Breast epithelium (tissue), 4 donors: ENCODE results near the gene C19orf25. TPM values are rescaled to one million over a fixed set of nuclear protein-coding genes. Genes with fewer than 3 reads are reported as not detected.

Source experiments
- DNase-seq, 2 donors: peaks; one replicate each; pipeline ENCODE4 v3.0.0-alpha.2; 2019; ENCODE audit warnings: low spot score in 2 of 2
- H3K27ac ChIP-seq, 2 donors: fragments of 200-600 bp; sonication (generic) in 1 of 2; one replicate each; pipeline ENCODE4 v1.5.1; 2016 to 2019; ENCODE audit warnings: mild to moderate bottlenecking in 1 of 2
- H3K27me3 ChIP-seq, 2 donors: fragments of 200-600 bp; sonication (generic) in 1 of 2; one replicate each; pipeline versions ENCODE4 v1.5.1 to v1.6.0; 2017 to 2019; ENCODE audit warnings: control low read depth in 1 of 2, mild to moderate bottlenecking in 1 of 2
- H3K36me3 ChIP-seq: fragments of 200-600 bp; one replicate; pipeline ENCODE4 v1.5.1; 2019
- H3K4me1 ChIP-seq, 2 donors: fragments of 200-600 bp; sonication (generic); one replicate each; pipeline ENCODE4 v1.5.1; 2016 to 2019; ENCODE audit warnings: control low read depth in 1 of 2
- H3K4me3 ChIP-seq, 3 donors: fragments of 200-600 bp; sonication (generic); 1 replicate in 2 of 3; 2 replicates in 1 of 3; pipeline ENCODE4 v1.5.1; 2016 to 2019; ENCODE audit warnings: mild to moderate bottlenecking in 3 of 3, moderate library complexity in 2 of 3
- H3K9me3 ChIP-seq, 2 donors: fragments of 200-600 bp; sonication (generic) in 1 of 2; one replicate each; pipeline ENCODE4 v1.5.1; 2016 to 2019; ENCODE audit warnings: control low read depth in 1 of 2
- CTCF ChIP-seq, 3 donors: fragments of 450-650 bp; IDR thresholded peaks; one replicate each; pipeline ENCODE4 v1.5.1; 2016 to 2017; ENCODE audit warnings: antibody characterized with exemption in 3 of 3, mild to moderate bottlenecking in 3 of 3, moderate library complexity in 3 of 3
- POLR2A ChIP-seq: fragments of 450-650 bp; IDR thresholded peaks from one replicate; pipeline ENCODE4 v1.6.1; 2016; ENCODE audit warnings: antibody characterized with exemption, mild to moderate bottlenecking, moderate library complexity
- POLR2AphosphoS5 ChIP-seq, 3 donors: sonication (generic); formaldehyde crosslinking; IDR thresholded peaks; one replicate each; pipeline ENCODE4 v1.6.1; 2017; ENCODE audit warnings: antibody characterized with exemption in 3 of 3
- intact Hi-C: fragments of 100-400 bp; cut with DNase I; formaldehyde crosslinking; loops from one replicate; pipeline ENCODE4 v1.15.1; 2023; ENCODE audit warnings: low total_unique reads
- total RNA-seq, 3 donors: library from RNA; depleted of rRNA; stranded (reverse); fragments of >200 nt; gene quantifications; one replicate each; pipeline ENCODE4 v1.1.0, GENCODE V29; 2016

The C19orf25 gene
- total RNA-seq, 3 donors from 2014 or later: 27.7 to 32.8 (median 28.7) TPM

- peak in 1 of 2 donors; percentile 43 for DNase-seq
- intact Hi-C loops: no loop called here
These were observed 12.8 kb upstream of the C19orf25 start for GRCh38 chr19:1491849-1492170.

GRCh38 chr19:1491114-1491848, 12.3 kb upstream of the C19orf25 start, which contains the start of gene REEP6:
TSS of gene REEP6 (plus strand) at chr19:1491181. CDS start at chr19:1491270, 89 bp downstream.
- intact Hi-C loops: no loop called here
- TF ChIP-seq POLR2AphosphoS5 (IDR thresholded peaks at IDR 0.05) (no peak), CTCF (IDR thresholded peaks at IDR 0.05) (peak in 1 of 3 donors; percentile 8), POLR2A (no peak)
- DNase-seq: no peak
- H3K36me3 ChIP-seq: no peaks in the 10 kb centered on the region
- H3K27ac ChIP-seq: peak within 1 kb of the TSS; percentile 82 to 89
- H3K4me3 ChIP-seq: peak within 1 kb of the TSS; percentile 45 to 71 (median 66)
- H3K9me3 ChIP-seq: no peaks in the 10 kb centered on the region
- peaks cover 0 to 2% of the 10 kb centered on the region in 2 donors for H3K27me3 ChIP-seq
- peaks cover 0 to 7% of the 10 kb centered on the region in 2 donors for H3K4me1 ChIP-seq

More at GRCh38 chr19:1491849-1492170, 12.8 kb upstream of the C19orf25 start:
- H3K27me3 ChIP-seq: peaks cover 0 to 2% of the 10 kb centered on the region in 2 donors
- peaks cover 0 to 7% of the 10 kb centered on the region in 2 donors for H3K4me1 ChIP-seq
- peak overlapping the region in 2 of 3 donors; percentile 65 to 66 for H3K4me3 ChIP-seq
- TF ChIP-seq POLR2A: no peak
- peak overlapping the region in 1 of 2 donors; percentile 49 for H3K27ac ChIP-seq
- H3K9me3 ChIP-seq: no peaks in the 10 kb centered on the region
- no peaks in the 10 kb centered on the region for H3K36me3 ChIP-seq

DNA sequence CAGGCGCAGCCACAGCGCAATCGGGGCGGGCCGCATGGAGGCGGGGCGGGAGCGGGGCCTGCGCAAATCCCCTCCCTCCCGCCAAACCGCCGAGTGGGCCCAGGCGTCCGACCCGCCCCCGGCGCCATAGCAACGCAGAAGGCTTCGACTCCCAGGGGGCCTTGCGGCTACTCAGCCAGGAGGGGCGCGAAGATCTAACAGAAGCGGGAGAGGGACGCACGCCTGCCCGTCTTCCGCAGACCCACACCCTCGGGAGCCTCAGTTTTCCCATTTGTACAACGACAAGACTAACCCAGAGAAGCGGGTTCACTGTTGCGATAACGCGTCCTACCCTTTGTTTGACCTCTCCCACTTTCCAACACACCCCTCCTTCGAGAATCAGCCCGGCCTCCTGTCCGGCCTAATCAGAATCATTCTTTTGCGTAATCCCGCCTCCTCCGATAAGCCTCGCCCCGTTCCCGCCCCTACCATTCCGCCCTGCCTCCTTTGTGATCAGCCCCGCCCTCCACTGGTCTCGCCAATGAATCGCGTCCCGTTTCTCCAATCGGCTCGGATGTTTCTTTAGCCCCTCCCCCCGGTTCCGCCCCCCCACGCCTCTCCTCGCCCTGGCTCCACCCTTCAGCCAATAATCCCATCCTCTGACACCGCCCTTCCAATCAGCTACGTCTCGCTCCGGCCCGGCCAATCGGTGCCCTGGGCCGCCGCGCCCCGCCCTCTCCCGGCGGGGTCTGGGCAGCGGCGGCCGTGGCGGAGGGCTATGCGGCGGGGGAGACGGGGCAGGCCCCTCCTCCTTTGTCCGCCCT, 11.5 kb upstream of the C19orf25 start, which contains the start of gene PCSK4:
PCSK4 (minus strand) TSS at position 40 of the 803 bp plus-strand sequence; CDS start at position 36, 4 bp downstream.
- Histone ChIP-seq H3K9me3 (no peaks in the 10 kb centered on the region), H3K27ac (peak within 1 kb of the TSS; percentile 82 to 89), H3K4me1 (peaks cover 0 to 7% of the 10 kb centered on the region in 2 donors), H3K36me3 (no peaks in the 10 kb centered on the region), H3K4me3 (peak within 1 kb of the TSS; percentile 45 to 71 (median 66)), H3K27me3 (peaks cover 0 to 2% of the 10 kb centered on the region in 2 donors)
- DNase-seq: peak; percentile 99 to 100
- intact Hi-C loops: no loop called here
- TF ChIP-seq POLR2AphosphoS5 (IDR thresholded peaks at IDR 0.05): peak; percentile 63 to 75 (median 63)
- TF ChIP-seq POLR2A: no peak

DNA sequence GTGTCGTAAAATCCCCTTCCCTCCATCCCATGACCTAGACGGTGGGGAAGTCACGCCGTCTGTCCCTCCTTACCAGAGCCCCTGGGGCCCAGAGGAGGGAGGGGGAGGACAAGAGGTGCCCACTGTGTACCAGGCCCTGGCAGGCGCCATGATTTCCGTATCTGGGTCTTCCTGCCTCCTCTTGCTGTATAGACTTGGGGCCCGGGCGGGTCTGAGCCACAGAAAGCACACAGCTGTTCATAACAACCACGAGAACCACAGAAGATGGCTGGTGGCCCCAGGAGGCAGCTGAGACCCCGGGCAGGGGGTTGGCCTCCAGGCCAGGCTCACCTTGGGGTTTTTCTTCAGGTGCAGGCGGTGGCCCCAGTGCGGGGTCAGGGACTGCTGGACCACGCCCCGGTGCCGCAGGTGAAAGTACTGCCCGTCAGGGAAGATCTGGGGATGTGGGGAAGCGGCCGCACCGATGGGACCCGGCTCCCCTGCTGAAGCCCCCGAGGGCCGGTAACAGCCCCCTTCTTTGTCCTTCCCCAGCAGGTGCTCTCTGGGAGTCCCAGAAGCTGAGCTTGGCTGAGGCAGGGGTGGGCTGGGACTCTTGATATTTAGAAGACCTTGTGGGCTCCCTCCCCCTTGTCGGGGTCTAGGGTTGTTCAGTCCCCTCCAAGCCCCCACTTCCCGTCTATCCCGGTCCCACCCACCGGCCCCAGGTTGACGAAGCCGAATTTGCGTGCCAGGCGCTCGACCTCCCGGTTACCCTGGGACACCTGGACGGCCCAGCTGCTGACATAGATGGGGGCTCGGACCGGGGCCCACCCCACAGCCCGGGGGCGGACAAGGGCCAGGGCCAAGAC, 10.7 kb upstream of the C19orf25 start:
- Histone ChIP-seq H3K4me1 (peaks cover 0 to 7% of the 10 kb centered on the region in 2 donors), H3K9me3 (no peaks in the 10 kb centered on the region), H3K27me3 (peaks cover 0 to 2% of the 10 kb centered on the region in 2 donors), H3K36me3 (no peaks in the 10 kb centered on the region), H3K4me3 (peak overlapping the region; percentile 45 to 71 (median 66)), H3K27ac (peak overlapping the region; percentile 82 to 89)
- intact Hi-C loops: no loop called here
- no peak for DNase-seq
- TF ChIP-seq POLR2AphosphoS5 (IDR thresholded peaks at IDR 0.05) (no peak), POLR2A (no peak), CTCF (IDR thresholded peaks at IDR 0.05) (no peak)

GRCh38 chr19:1488282-1488601, 9.2 kb upstream of the C19orf25 start:
- Histone ChIP-seq H3K27ac (no peak overlapping the region), H3K4me1 (peaks cover 0 to 7% of the 10 kb centered on the region in 2 donors), H3K9me3 (no peaks in the 10 kb centered on the region), H3K27me3 (peaks cover 0 to 2% of the 10 kb centered on the region in 2 donors), H3K36me3 (no peaks in the 10 kb centered on the region), H3K4me3 (no peak overlapping the region)
- intact Hi-C loops: no loop called here
- DNase-seq: no peak
- TF ChIP-seq POLR2AphosphoS5 (IDR thresholded peaks at IDR 0.05) (no peak), CTCF (IDR thresholded peaks at IDR 0.05) (no peak), POLR2A (no peak)
